ENCODE results near the gene TNFSF11.

Gene TNFSF11

GRCh38 chr13:42561752-42562467, 12.0 kb upstream of the TNFSF11 start:
- peak; percentile 46 for DNase-seq

GRCh38 chr13:42567906-42568305, 6.0 kb upstream of the TNFSF11 start:
- DNase-seq = no peak

- DNase-seq = no peak
These were observed 4.2 kb upstream of the TNFSF11 start for GRCh38 chr13:42569576-42570344.

GRCh38 chr13:42571895-42572294, 2.1 kb upstream of the TNFSF11 start:
- no peak for DNase-seq

GRCh38 chr13:42574435-42575311, 721 bp downstream of the TNFSF11 start:
- peak; percentile 82 for DNase-seq

GRCh38 chr13:42575938-42576337, 2.0 kb downstream of the TNFSF11 start:
- DNase-seq = no peak

- no peak for DNase-seq
These were observed 3.6 kb downstream of the TNFSF11 start for GRCh38 chr13:42577538-42577937.

- DNase-seq = no peak
These were observed 6.7 kb downstream of the TNFSF11 start for GRCh38 chr13:42580644-42581043.

GRCh38 chr13:42581427-42581826, 7.5 kb downstream of the TNFSF11 start:
- DNase-seq = no peak

- no peak for DNase-seq
These were observed 17.6 kb downstream of the TNFSF11 start for GRCh38 chr13:42591602-42592001.

GRCh38 chr13:42592915-42593900, 19.3 kb downstream of the TNFSF11 start:
- no peak for DNase-seq

GRCh38 chr13:42594481-42595252, 20.7 kb downstream of the TNFSF11 start:
- peak; percentile 55 for DNase-seq

- no peak for DNase-seq
These were observed 21.3 kb downstream of the TNFSF11 start for GRCh38 chr13:42595253-42595571.

- DNase-seq = no peak
These were observed 23.6 kb downstream of the TNFSF11 start for GRCh38 chr13:42597505-42597904.

GRCh38 chr13:42600943-42601342, 27.0 kb downstream of the TNFSF11 start:
- no peak for DNase-seq

- no peak for DNase-seq
These were observed 29.0 kb downstream of the TNFSF11 start for GRCh38 chr13:42602906-42603305.

- DNase-seq = no peak
These were observed 29.6 kb downstream of the TNFSF11 start for GRCh38 chr13:42603571-42603970.

- DNase-seq = no peak
These were observed 33.6 kb downstream of the TNFSF11 start for GRCh38 chr13:42607546-42607945.

- no peak for DNase-seq
These were observed 36.7 kb downstream of the TNFSF11 start for GRCh38 chr13:42610649-42611048.

- DNase-seq = no peak
These were observed 37.3 kb downstream of the TNFSF11 start for GRCh38 chr13:42611086-42611779.

Measured in stimulated activated CD4-positive, alpha-beta T cell treated with anti-CD3 and anti-CD28 coated beads, Interleukin-15, amount 100 ng/mL, for 24 hours (primary cell).